Mesenteric fat pad (tissue), 1 donor: Measurements from ENCODE around the gene WNK1. TPM values are rescaled to one million over a fixed set of nuclear protein-coding genes. Genes with fewer than 3 reads are reported as not detected.
"Not testable (repeated sequence)": the region's sequence is repeated elsewhere in the genome, so short reads cannot be mapped to it uniquely, and the experiment has no call there.

Experiments
- DNase-seq: peaks from one replicate; pipeline ENCODE4 v3.0.0-alpha.2; 2020; ENCODE audit warnings: low spot score
- total RNA-seq: library from RNA; stranded (reverse); fragmentation: NEBNext Ultra II Directional; extraction: Animal tissue kit (Norgen Biotek cat#: 25700); gene quantifications from one replicate; pipeline ENCODE4 v1.2.1, GENCODE V29; 2021
- donor health status: DM: yes; HTN: yes; CAD: no.

Gene WNK1
- total RNA-seq, 1 donor from 2014 or later: 312 TPM

GRCh38 chr12:907413-908185 is 155.2 kb downstream of the WNK1 start:
- DNase-seq: no peak

DNA sequence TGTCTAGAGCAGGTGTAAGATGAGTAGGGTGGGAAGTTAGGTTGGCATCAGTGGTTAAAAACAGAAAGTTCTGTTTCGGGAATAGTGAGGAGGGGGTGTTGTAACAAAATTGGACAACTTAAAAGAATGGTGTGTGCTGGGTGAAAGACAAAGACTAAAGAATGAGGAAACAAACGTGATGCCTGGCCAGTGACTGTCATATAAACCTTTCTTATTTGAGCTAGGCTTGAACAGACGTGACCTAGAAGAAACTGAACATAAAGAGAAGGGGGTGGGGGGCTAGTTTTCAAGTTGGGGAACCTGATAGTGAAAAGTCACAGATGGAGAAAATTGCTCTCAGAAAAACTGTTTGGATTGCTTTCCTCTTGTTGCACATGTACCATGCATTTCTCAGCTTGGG is 157.5 kb downstream of the WNK1 start:
- DNase-seq: no peak

DNA sequence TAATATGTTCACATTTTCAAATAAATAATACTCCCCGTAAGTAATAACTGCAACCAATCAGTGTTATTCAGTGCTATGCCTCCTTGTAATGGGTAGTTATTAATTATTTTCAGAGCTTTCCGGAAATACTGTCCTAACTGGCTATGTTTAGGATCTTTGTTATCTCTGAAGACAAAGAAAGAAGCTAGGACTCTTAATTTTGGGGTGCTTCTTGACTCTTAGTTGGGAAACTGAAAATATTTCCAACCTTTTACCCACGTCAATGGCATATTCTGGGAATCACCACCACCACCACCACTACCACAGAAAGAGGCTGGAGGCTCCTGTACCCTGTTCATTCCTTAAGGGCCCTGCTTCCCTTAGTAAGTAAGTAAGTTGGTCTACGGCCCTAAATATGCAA is 158.0 kb downstream of the WNK1 start:
- DNase-seq: no peak

DNA sequence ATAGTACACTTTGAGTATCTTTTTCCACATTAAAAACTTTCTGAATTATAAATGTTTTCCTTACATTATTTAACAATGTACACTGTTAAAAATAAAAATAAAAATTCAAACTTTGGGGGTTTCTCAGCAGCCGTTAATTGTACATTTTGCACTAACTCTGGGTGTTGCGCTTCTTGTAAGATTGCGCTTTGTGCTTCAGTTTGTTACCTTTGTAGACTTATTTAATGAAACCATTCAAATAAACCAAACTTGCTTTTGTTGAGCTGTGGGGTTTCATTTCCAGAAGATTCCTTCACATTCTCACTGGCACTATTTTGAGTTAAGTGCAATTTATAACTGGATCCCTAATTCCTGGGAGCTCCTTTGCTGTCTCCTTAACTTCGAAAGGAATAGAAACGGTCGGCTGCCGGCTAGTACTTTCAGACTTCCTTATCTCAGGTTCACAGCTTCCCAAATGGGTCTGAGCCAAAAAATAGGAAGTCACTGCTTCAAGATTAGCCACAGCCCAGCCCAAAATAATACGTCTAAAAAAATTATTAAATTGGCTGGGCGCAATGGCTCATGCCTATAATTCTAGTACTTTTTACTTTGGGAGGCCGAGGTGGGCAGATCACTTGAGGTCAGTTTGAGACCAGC is 158.9 kb downstream of the WNK1 start:
- DNase-seq: no peak

- DNase-seq: no peak
Measured at GRCh38 chr12:912466-913235, 160.3 kb downstream of the WNK1 start.

DNA sequence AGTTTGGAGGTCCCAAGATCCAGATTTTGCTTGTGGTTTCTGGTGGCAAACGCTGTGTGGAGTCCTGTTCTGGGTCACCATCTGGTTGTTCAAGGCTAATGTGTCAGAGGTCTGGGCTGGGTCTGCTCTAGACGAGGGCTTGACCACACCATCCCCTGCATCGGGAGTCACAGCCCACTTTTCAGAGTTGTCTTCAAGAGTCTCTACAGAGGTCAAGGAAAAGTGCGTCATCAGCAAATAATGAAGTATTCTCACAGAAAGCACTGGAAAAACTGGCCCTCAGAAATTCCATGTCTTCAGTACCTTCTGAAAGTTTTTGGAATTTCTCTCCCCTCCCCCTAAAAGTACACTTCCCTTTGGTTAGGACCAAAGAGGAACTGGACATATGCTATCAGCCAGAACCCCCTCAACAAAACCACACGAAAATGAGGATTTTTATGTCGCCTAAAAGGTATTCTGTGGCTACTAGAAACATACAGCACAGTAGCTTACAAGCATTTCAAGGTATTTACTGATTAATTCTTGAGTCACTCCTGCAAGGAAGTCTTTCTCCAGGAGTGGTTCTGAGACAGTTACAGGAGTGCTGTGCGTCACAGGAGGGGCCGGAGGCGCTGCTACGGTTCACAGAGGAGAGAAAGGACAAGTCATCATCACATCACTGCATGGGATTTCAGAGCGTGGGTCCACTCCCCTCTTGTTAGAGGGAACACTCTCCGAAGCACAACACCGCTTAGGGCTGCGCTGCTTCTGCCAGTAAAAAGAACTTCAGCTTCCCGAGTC is 161.7 kb downstream of the WNK1 start:
- no peak for DNase-seq

DNA sequence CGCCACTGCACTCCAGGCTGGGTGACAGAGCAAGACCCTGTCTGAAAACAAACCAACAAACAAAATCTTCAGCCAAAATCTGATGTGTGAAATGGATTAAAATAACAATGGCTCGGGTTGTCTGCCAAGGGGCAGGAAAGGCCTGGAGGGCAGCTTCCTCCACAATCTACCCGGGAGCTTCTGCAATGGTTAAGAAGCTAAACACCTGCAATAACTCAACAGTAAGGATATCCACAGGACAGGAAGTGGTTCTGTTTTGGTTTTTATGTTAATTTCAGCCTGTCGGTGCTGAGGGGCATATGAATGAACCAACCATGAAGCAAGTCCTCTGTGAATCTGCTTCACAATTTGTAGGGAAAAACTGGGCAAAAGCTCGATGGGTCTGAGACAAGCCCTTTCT is 162.7 kb downstream of the WNK1 start:
- DNase-seq: no peak

DNA sequence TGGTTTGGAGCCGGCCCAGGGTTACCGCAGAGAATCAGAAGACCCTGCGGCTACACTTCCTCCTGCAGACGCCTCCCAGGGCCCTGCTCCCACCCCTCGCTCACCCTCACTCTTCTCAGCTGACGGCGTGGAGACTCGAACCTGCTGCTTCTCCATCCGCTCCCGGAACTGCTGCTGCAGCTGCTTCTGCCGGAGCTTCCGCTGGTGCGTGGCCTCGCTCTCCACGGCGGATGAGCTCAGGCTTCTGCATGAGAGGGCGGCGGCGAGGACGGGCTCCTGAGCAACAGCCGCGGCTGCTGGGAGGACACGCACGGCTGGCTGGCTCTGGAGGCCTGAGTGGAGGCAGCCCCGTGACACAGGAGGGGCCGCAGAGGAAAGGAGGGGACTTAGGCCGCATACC is 163.9 kb downstream of the WNK1 start:
- no peak for DNase-seq

DNA sequence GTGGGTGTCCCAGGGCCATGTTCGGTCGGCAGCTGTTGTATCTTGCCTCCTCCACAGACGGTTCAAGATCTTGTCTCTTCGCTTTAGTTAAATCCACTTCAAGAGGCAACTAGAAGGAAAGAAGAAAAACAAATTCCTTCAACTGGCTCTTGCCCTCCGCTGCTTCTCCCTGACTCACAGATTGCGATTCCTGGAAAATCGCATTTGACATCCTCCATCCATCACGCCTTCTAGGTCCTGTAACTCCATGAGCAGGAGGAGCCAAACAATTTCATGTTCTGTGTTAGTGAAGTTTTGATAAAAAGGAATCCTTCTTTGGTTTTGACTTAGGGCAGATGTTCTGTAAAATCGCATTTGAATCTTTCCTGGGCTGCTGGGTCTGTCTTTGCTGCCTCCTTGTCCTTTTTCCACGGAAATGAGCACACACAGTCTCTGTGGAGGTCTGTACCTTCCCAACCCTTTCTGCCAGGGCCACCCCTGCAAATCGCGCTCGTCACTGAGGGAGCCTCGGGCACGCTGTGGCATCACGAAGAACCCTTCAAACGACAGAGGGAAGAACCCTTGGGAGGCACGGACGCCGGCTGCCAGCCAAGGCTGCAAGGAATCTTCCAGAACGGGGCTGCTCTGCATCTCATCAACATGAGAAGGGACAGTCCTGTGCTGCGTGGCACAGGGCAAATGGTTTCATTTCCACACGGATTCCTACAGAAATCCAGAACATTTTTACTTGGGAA is 164.5 kb downstream of the WNK1 start:
- DNase-seq: no peak

- no peak for DNase-seq
Measured at GRCh38 chr12:920676-921075, 168.3 kb downstream of the WNK1 start.

DNA sequence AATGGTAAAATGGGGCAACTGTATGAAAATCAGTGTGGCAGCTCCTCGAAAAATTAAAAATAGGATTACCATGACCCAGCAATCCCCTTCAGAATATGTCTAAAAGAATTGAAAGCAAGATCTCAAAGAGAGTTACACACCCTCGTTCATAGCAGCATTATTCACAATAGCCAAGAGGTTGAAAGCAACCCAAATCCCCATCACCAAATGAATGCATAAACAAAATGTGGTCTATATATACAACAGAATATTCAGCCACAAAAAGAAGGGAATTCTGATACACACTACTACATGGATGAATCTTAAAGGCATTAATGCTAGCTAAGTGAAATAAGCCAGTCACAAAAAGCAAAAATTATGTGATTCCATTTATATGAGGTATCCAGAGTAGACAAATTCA is 169.9 kb downstream of the WNK1 start:
- no peak for DNase-seq

- DNase-seq: no peak
Measured at GRCh38 chr12:926641-927040, 174.3 kb downstream of the WNK1 start.

DNA sequence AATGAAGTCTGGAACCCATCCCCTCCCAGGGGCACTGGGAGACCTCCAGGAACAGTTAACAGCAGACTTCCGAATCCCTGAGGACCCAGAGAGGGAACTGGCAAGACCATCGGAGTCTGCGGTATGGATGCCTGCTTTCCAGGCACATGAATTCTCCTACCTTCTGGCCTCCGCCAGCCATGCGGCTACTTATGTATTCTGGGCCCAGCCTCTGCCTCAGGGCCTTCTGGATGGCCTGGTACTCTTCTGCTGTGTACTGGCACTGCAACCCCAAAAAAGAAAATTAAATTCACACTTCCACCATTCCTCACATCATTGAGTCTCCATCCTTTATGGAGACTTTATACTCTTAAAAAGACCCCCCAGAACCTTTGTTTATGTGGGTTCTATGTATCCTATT is 178.7 kb downstream of the WNK1 start:
- no peak for DNase-seq

GRCh38 chr12:931591-931990 is 179.2 kb downstream of the WNK1 start:
- DNase-seq: no peak

GRCh38 chr12:935891-936290 is 183.5 kb downstream of the WNK1 start:
- DNase-seq: not testable (repeated sequence)

DNA sequence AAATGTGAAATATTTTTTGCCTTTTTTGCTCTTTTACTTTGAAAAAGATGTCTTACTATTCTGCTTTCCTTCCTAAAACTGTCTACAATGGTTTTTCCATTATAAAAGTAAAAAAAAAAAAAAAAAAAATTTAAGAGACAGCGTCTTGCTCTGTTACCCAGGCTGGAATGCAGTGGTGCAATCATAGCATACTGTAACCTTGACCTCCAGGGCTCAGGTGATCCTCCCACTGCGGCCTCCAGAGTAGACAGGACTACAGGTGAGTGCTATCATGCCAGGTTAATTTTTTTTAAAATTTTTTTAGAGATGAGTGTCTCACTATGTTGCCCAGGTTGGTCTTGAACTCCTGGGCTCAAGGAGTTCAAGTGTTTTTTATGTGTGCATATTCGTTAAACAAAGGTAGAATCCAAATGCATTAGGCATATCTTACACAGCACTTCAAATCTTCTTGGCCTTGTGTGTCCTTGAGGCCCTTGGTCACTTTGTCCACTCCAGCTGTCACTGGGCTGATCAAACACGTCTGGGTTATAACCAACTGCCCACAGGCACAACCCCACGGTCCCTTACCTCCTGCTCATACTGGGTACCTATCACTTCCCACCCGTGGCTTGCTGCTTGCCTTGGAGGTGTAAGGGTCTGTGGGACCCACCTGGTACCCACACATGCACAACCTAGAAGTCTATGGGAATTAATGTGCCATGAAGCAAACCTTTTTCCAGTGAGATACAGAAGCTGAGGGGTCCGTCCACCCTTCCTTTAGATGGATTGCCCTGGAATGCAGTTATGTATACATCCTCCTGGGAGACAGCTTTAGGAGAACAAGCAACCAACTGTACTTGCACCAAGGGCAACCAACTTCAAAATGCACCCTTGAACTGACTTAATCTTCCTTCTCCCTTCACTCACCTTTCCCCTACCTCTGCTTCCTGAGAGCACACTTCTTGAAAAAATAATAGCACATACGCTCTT is 184.3 kb downstream of the WNK1 start:
- DNase-seq: no peak

- DNase-seq: no peak
Measured at GRCh38 chr12:938810-939209, 186.4 kb downstream of the WNK1 start.

DNA sequence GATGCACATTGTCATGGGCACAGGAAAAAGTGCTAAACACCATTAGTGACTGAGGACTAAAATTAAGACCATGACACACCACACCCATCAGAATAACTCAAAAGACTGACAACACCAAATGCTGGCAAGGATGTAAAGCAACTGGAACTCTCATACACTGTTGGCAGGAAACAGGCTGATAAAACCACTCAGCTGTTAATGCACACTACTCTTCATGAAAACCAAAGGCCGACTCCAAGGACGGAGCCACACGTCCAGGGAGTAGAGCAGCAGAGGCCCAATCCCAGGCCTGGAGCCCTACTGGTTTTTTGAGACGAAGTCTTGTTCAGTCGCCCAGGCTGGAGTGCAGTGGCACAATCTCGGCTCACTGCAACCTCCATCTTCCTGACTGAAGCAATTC is 190.7 kb downstream of the WNK1 start:
- DNase-seq: no peak

DNA sequence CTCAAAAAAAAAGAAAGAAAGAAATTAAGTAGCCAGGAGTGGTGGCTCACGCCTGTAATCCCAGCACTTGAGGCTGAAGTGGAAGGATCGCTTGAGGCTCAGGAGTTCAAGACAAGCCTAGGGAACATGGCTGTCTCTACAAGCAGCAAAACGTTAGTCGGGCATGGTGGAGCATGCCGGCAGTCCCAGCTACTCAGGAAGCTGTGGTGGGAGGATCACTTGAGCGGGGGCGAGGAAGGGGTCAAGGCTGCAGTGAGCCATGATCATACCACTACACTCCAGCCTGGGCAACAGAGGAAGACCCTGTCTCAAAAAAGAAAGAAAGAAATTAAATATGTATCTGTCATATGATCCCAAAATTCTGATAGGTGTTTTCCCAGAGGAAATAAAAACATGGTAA is 191.8 kb downstream of the WNK1 start:
- no peak for DNase-seq

DNA sequence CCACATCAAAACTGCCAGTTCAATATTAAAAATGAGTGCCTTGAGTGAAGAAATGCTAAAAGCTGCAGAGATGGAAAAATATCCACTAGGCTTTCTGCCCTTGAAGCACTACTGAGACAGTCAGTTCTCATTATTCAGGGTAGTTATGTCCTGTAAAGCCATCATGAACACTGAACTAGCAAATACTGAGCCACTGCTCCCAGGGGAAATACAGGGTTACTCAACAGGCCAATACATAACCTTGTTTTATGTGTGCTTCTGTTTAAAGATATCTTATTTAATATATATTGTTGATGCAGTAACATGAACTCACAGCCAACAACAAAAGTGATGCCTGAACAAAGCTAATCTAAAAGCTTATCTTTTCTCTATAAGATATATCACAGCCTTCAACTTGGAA is 193.8 kb downstream of the WNK1 start:
- DNase-seq: no peak
